ENCODE results near the gene TFF3. TPM values are rescaled to one million over a fixed set of nuclear protein-coding genes. Genes with fewer than 3 reads are reported as not detected.

The TFF3 gene
- total and polyA plus RNA-seq, 10 of the 15 experiments (the other 5 are each of a cell fraction or from before 2014, with no cell fraction given): not detected

- ChIA-PET SMC1A (ENCODE audit: uncharacterized antibody, unreplicated experiment) (no interaction called here), CTCF (no interaction called here), RAD21 (ENCODE audit: unreplicated experiment) (no interaction called here), POLR2A (interaction anchor here (1.0 kb wide), 1 partner anchor 76 kb away, joined by 4 read pairs; no protein-coding TSS in a partner anchor)
- Histone ChIP-seq H3K9ac (ENCODE audit: control insufficient read depth, insufficient read depth, low read length) (no peak overlapping the region), H3K79me2 (ENCODE audit: control insufficient read depth, insufficient read depth, low read length) (no peaks in the 10 kb centered on the region), H3K4me2 (ENCODE audit: control insufficient read depth, insufficient read depth) (no peak overlapping the region), H3K36me3 (ENCODE audit: control insufficient read depth in 2 of 2, insufficient read depth in 2 of 2, low read length in 1 of 2) (no peaks in the 10 kb centered on the region; a peak in 1 of 4 replicates), H3K4me1 (ENCODE audit: control insufficient read depth, insufficient read depth, low read length) (no peaks in the 10 kb centered on the region), H4K20me1 (ENCODE audit: control insufficient read depth, insufficient read depth) (no peaks in the 10 kb centered on the region), H3K9me3 (replicated peaks; ENCODE audit: control insufficient read depth, insufficient read depth, low read length) (no peaks in the 10 kb centered on the region), H2AFZ (ENCODE audit: control insufficient read depth, low read depth, low read length) (no peak overlapping the region), H3K4me3 (no peak overlapping the region), H3K27ac (ENCODE audit: control insufficient read depth, insufficient read depth) (no peak overlapping the region), H3K27me3 (replicated peaks in 1 of 2; ENCODE audit: control insufficient read depth in 2 of 2, insufficient read depth in 2 of 2, low read length in 1 of 2) (no peaks in the 10 kb centered on the region; a peak in 1 of 4 replicates)
- no peak for DNase-seq (ENCODE audit: low read depth, low spot score)
- FAIRE-seq: no peak
- no TSS peak for BruUV-seq (replicated peaks)
- intact Hi-C loops (cut with micrococcal nuclease; ENCODE audit: unreplicated experiment): no loop called here
- no peak for ATAC-seq
- in situ Hi-C loops (cut with MboI): no loop called here
- WGBS (ENCODE audit: insufficient coverage, insufficient replicate concordance, low lambda C conversion rate, missing lambda C conversion rate): 86% methylated on average over 7 of the region's 7 CpGs
- TF ChIP-seq NFYA (IDR thresholded peaks at IDR 0.05; ENCODE audit: borderline replicate concordance, low read depth, low read length): no peak
- no peak for TF ChIP-seq MEF2B (IDR thresholded peaks at IDR 0.05; ENCODE audit: partially characterized antibody, poor library complexity, severe bottlenecking)
- TF ChIP-seq, protein P1, sequence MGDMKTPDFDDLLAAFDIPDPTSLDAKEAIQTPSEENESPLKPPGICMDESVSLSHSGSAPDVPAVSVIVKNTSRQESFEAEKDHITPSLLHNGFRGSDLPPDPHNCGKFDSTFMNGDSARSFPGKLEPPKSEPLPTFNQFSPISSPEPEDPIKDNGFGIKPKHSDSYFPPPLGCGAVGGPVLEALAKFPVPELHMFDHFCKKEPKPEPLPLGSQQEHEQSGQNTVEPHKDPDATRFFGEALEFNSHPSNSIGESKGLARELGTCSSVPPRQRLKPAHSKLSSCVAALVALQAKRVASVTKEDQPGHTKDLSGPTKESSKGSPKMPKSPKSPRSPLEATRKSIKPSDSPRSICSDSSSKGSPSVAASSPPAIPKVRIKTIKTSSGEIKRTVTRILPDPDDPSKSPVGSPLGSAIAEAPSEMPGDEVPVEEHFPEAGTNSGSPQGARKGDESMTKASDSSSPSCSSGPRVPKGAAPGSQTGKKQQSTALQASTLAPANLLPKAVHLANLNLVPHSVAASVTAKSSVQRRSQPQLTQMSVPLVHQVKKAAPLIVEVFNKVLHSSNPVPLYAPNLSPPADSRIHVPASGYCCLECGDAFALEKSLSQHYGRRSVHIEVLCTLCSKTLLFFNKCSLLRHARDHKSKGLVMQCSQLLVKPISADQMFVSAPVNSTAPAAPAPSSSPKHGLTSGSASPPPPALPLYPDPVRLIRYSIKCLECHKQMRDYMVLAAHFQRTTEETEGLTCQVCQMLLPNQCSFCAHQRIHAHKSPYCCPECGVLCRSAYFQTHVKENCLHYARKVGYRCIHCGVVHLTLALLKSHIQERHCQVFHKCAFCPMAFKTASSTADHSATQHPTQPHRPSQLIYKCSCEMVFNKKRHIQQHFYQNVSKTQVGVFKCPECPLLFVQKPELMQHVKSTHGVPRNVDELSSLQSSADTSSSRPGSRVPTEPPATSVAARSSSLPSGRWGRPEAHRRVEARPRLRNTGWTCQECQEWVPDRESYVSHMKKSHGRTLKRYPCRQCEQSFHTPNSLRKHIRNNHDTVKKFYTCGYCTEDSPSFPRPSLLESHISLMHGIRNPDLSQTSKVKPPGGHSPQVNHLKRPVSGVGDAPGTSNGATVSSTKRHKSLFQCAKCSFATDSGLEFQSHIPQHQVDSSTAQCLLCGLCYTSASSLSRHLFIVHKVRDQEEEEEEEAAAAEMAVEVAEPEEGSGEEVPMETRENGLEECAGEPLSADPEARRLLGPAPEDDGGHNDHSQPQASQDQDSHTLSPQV (IDR thresholded peaks at IDR 0.05): no peak
- TF ChIP-seq JUNB (IDR thresholded peaks at IDR 0.05): no peak
- TF ChIP-seq HDGF (IDR thresholded peaks at IDR 0.05): no peak
- TF ChIP-seq SIN3A (IDR thresholded peaks at IDR 0.05; ENCODE audit: low read depth, low read length): no peak
- TF ChIP-seq SREBF2 (IDR thresholded peaks at IDR 0.05; ENCODE audit: low read length): no peak
- TF ChIP-seq MTA3 (IDR thresholded peaks at IDR 0.05; ENCODE audit: borderline replicate concordance, low read length): no peak
- no peak for TF ChIP-seq PAX5 (IDR thresholded peaks at IDR 0.05; ENCODE audit: borderline replicate concordance, low read depth, low read length)
- no peak for TF ChIP-seq KLF5 (IDR thresholded peaks at IDR 0.05; ENCODE audit: partially characterized antibody)
- no peak for TF ChIP-seq REST (IDR thresholded peaks at IDR 0.05; ENCODE audit: low read depth, low read length)
- no peak for TF ChIP-seq RELB (IDR thresholded peaks at IDR 0.05; ENCODE audit: low read depth)
- no peak for TF ChIP-seq TARDBP (IDR thresholded peaks at IDR 0.05; ENCODE audit: borderline replicate concordance)
Observed at GRCh38 chr21:42266971-42267556, 48.1 kb downstream of the TFF3 start.

All from GM12878 (cell line).